GM12878 (cell line): ENCODE results near the gene OPN5. TPM values are rescaled to one million over a fixed set of nuclear protein-coding genes. Genes with fewer than 3 reads are reported as not detected.

Experiments
- ATAC-seq: fragments of 200-7000 bp; cut with Tn5 transposase; 3 replicates; pipeline ENCODE4 v1.9.1; 2020; ENCODE audit warnings: mild to moderate bottlenecking, moderate library complexity
- BruUV-seq: library from RNA; stranded (reverse); fragments of 400-500 nt; replicated peaks from 2 replicates; lab custom pipeline; 2021; lab: Mats Ljungman, UMichigan
- CTCF ChIA-PET: fragments of 300-600 bp; sonication (Branson Sonifier 250); formaldehyde crosslinking; extraction: SDS; loops from one replicate; lab custom pipeline; 2021; ENCODE audit warnings: inconsistent platforms; lab: Yijun Ruan, JAX
- POLR2A ChIA-PET: fragments of 350-600 bp; formaldehyde crosslinking; extraction: SDS; loops from one replicate; lab custom pipeline; 2021; ENCODE audit warnings: inconsistent platforms; lab: Charles Lee
- RAD21 ChIA-PET: fragments of 300-600 bp; sonication (Branson Sonifier 250); formaldehyde crosslinking; loops from one replicate; lab custom pipeline; 2023; ENCODE audit warnings: antibody characterized with exemption; ENCODE audit not compliant: unreplicated experiment; lab: Charles Lee
- SMC1A ChIA-PET: fragments of 300-600 bp; sonication (Branson Sonifier 250); formaldehyde crosslinking; loops from one replicate; lab custom pipeline; 2023; ENCODE audit not compliant: unreplicated experiment, uncharacterized antibody; lab: Charles Lee
- DNase-seq: peaks from one replicate; pipeline ENCODE4 v3.0.0-alpha.2; 2011; ENCODE audit warnings: low read depth, low spot score
- FAIRE-seq: peaks from 3 replicates; lab custom pipeline; 2011; peaks lifted over from hg19 to GRCh38; lab: Jason Lieb, UNC
- H2AFZ ChIP-seq: 2 replicates; pipeline ENCODE4 v1.6.0; 2011; ENCODE audit warnings: low read depth, low read length, control low read depth; ENCODE audit not compliant: control insufficient read depth
- H3K27ac ChIP-seq: 2 replicates; pipeline ENCODE4 v1.5.1; 2011; ENCODE audit warnings: control low read depth; ENCODE audit not compliant: control insufficient read depth, insufficient read depth
- H3K27me3 ChIP-seq, 2 experiments: replicated peaks in 1 of 2; 2 replicates each; pipeline versions ENCODE4 v1.6.0 to v1.6.1; 2011; ENCODE audit warnings: low read length in 1 of 2; ENCODE audit not compliant: control insufficient read depth in 2 of 2, insufficient read depth in 2 of 2
- H3K36me3 ChIP-seq, 2 experiments: 2 replicates each; pipeline ENCODE4 v1.5.1; 2011; ENCODE audit warnings: low read length in 1 of 2; ENCODE audit not compliant: control insufficient read depth in 2 of 2, insufficient read depth in 2 of 2
- H3K4me1 ChIP-seq: 2 replicates; pipeline ENCODE4 v1.6.1; 2011; ENCODE audit warnings: mild to moderate bottlenecking, low read length, moderate library complexity, mixed read lengths; ENCODE audit not compliant: control insufficient read depth, insufficient read depth
- H3K4me2 ChIP-seq: 2 replicates; pipeline ENCODE4 v1.6.0; 2011; ENCODE audit warnings: control low read depth; ENCODE audit not compliant: control insufficient read depth, insufficient read depth
- H3K4me3 ChIP-seq: fragments of 200-600 bp; sonication (generic); 2 replicates; pipeline ENCODE4 v1.5.1; 2016
- H3K79me2 ChIP-seq: 2 replicates; pipeline ENCODE4 v1.6.0; 2011; ENCODE audit warnings: low read length; ENCODE audit not compliant: control insufficient read depth, insufficient read depth
- H3K9ac ChIP-seq: 2 replicates; pipeline ENCODE4 v1.8.0; 2011; ENCODE audit warnings: low read length, control low read depth, mixed read lengths; ENCODE audit not compliant: control insufficient read depth, insufficient read depth
- H3K9me3 ChIP-seq: replicated peaks from 3 replicates; pipeline ENCODE4 v1.5.1; 2011; ENCODE audit warnings: mild to moderate bottlenecking, low read length; ENCODE audit not compliant: control insufficient read depth, insufficient read depth
- H4K20me1 ChIP-seq: 2 replicates; pipeline ENCODE4 v1.6.0; 2011; ENCODE audit not compliant: control insufficient read depth, insufficient read depth
- DPF2 ChIP-seq: fragments of 450-650 bp; IDR thresholded peaks from 2 replicates; pipeline ENCODE4 v1.6.1; 2017; ENCODE audit warnings: mild to moderate bottlenecking
- ETV6 ChIP-seq, 2 experiments: fragments of 450-650 bp in 1 of 2; IDR thresholded peaks in 1 of 2; conservative IDR thresholded peaks in 1 of 2; 2 replicates each; pipeline ENCODE4 v1.6.1; 2014; ENCODE audit warnings: antibody characterized with exemption in 1 of 2, borderline replicate concordance in 1 of 2, low read depth in 1 of 2, mild to moderate bottlenecking in 1 of 2, moderate library complexity in 1 of 2
- FOXK2 ChIP-seq: fragments of 450-650 bp; IDR thresholded peaks from 2 replicates; pipeline ENCODE4 v1.6.1; 2017; ENCODE audit warnings: mild to moderate bottlenecking, moderate library complexity
- NFYA ChIP-seq: IDR thresholded peaks from 2 replicates; pipeline ENCODE4 v1.6.1; 2011; ENCODE audit warnings: low read depth, mild to moderate bottlenecking, low read length, improper control_type of control experiment, borderline replicate concordance
- NR2C2 ChIP-seq: IDR thresholded peaks from 2 replicates; pipeline ENCODE4 v1.6.1; 2011; ENCODE audit warnings: borderline replicate concordance, low read depth; ENCODE audit not compliant: control insufficient read depth, insufficient read length
- SRF ChIP-seq, 2 experiments: IDR thresholded peaks; 2 replicates each; pipeline ENCODE4 v1.6.1; 2011; ENCODE audit warnings: low read depth in 2 of 2, low read length in 2 of 2, mild to moderate bottlenecking in 1 of 2, moderate library complexity in 1 of 2
- YBX1 ChIP-seq: fragments of 450-650 bp; IDR thresholded peaks from 2 replicates; pipeline ENCODE4 v1.6.1; 2016; ENCODE audit warnings: antibody characterized with exemption
- ZNF384 ChIP-seq: IDR thresholded peaks from 2 replicates; pipeline ENCODE4 v1.6.1; 2012; ENCODE audit warnings: low read depth, mild to moderate bottlenecking, low read length, improper control_type of control experiment, borderline replicate concordance
- WGBS: methylation state at CpG from one replicate; pipeline ENCODE4 v1.1.6; 2016; ENCODE audit warnings: low lambda C conversion rate; ENCODE audit not compliant: insufficient replicate concordance, insufficient coverage; ENCODE audit errors: missing lambda C conversion rate; 5-methylcytosine and 5-hydroxymethylcytosine counted together
- in situ Hi-C: fragments of 300-500 bp; cut with MboI; formaldehyde crosslinking; loops from 9 replicates; pipeline ENCODE4 v1.14.3; 2018; ENCODE audit warnings: mixed read lengths
- intact Hi-C: fragments of 100-400 bp; cut with micrococcal nuclease; formaldehyde crosslinking; loops from one replicate; pipeline ENCODE4 v1.14.2; 2022; ENCODE audit not compliant: unreplicated experiment
- polyA plus RNA-seq, 11 experiments: library from polyadenylated mRNA; depleted of rRNA in 4 of 11; unstranded in 6 of 11; stranded (reverse) in 5 of 11; fragments of >200 nt; fragmentation: Nextera tagmentation in 4 of 11; fragmentation: Illumina TruSeq in 1 of 11; extraction: Ambion mirVana in 4 of 11; extraction: Trizol in 1 of 11; gene quantifications; 1 replicate in 1 of 11; 2 replicates in 10 of 11; pipeline versions ENCODE4 v1.2.1 to v1.2.3, GENCODE V29; 2011 to 2016; ENCODE audit warnings: inconsistent platforms in 2 of 11, missing spikeins in 2 of 11, low read depth in 1 of 11
- total RNA-seq, 4 experiments: library from RNA; depleted of rRNA in 3 of 4; stranded (reverse); fragments of >200 nt in 3 of 4; fragmentation: Illumina TruSeq in 1 of 4; extraction: Trizol in 1 of 4; gene quantifications; 2 replicates each; pipeline versions ENCODE4 v1.2.1 to v1.2.3, GENCODE V29; 2013 to 2021
- TF ChIP-seq, protein P1 (sequence below): IDR thresholded peaks from 2 replicates; pipeline ENCODE4 v1.6.1; 2012; ENCODE audit warnings: low read depth, low read length, improper control_type of control experiment

The OPN5 gene
- total and polyA plus RNA-seq, 10 of the 15 experiments (the other 5 are each of a cell fraction or from before 2014, with no cell fraction given) = not detected

DNA sequence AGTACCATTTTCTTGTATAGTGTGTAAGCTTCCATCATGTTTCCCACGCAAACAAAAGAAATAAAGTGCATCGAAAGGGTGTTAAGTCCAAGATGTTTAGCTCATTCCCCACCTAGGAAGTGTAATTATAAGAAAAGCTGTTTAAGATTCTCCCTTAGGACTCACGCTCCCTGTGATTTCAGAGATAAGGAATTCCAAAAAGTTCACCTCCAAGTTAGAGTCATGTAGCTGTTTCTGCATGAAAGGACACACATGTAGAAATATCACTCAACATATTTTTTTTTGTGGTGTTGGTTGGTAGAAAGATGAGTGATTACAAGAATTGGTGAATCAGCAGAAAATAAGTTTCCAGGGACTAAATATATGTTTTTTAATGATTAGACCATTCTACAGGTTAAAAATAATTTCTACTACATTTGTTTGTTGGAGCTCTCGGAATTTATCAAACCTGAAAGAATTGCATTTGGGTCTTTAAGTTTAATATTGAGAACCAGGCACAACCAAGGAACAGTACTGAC, 10.4 kb downstream of the OPN5 start:
- Histone ChIP-seq H3K9ac (no peak overlapping the region), H3K79me2 (no peaks in the 10 kb centered on the region), H3K27me3 (no peaks in the 10 kb centered on the region), H3K9me3 (no peaks in the 10 kb centered on the region), H3K27ac (no peak overlapping the region), H3K4me2 (no peak overlapping the region), H3K4me1 (no peaks in the 10 kb centered on the region), H3K4me3 (no peak overlapping the region), H4K20me1 (no peaks in the 10 kb centered on the region), H3K36me3 (no peaks in the 10 kb centered on the region), H2AFZ (no peak overlapping the region)
- RAD21 ChIA-PET = interaction anchor here (1.4 kb wide), 1 partner anchor 684 kb away, joined by 3 read pairs; no protein-coding TSS in a partner anchor
- POLR2A ChIA-PET = no interaction called here
- SMC1A ChIA-PET = interaction anchor here (0.7 to 1.3 kb wide), 2 partner anchors 10 to 1618 kb away, joined by 3 to 4 read pairs; partner anchors contain the start of gene OPN5
- no TSS peak for BruUV-seq
- CTCF ChIA-PET = interaction anchor here (1.2 to 1.5 kb wide), 3 partner anchors 9 to 160 kb away, joined by 3 to 4 read pairs (median 4); partner anchors contain the start of gene OPN5
- TF ChIP-seq, protein P1, sequence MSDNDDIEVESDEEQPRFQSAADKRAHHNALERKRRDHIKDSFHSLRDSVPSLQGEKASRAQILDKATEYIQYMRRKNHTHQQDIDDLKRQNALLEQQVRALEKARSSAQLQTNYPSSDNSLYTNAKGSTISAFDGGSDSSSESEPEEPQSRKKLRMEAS = no peak
- no peak for TF ChIP-seq DPF2
- no peak for TF ChIP-seq NR2C2
- no peak for TF ChIP-seq NFYA
- no peak for TF ChIP-seq ZNF384
- TF ChIP-seq FOXK2 = no peak
- no peak for TF ChIP-seq ETV6 (conservative IDR thresholded peaks at IDR 0.05 in 1 of 2, IDR thresholded peaks at IDR 0.05 in 1 of 2; ENCODE audit: borderline replicate concordance in 1 of 2, low read depth in 1 of 2)
- TF ChIP-seq YBX1 = no peak
- no peak for TF ChIP-seq SRF (IDR thresholded peaks at IDR 0.05; ENCODE audit: low read depth in 2 of 2, low read length in 2 of 2)
- intact Hi-C loops = no loop called here
- WGBS = 42% methylated on average over 4 of the region's 4 CpGs
- FAIRE-seq (no peak), ATAC-seq (no peak), DNase-seq (no peak)
- in situ Hi-C loops = no loop called here
